Hepatic stellate cell (primary cell): ENCODE data around the gene TUBB4B.

Experiments
- DNase-seq: peaks from one replicate; pipeline ENCODE4 v3.0.0; 2011; ENCODE audit warnings: low spot score

Gene TUBB4B

DNA sequence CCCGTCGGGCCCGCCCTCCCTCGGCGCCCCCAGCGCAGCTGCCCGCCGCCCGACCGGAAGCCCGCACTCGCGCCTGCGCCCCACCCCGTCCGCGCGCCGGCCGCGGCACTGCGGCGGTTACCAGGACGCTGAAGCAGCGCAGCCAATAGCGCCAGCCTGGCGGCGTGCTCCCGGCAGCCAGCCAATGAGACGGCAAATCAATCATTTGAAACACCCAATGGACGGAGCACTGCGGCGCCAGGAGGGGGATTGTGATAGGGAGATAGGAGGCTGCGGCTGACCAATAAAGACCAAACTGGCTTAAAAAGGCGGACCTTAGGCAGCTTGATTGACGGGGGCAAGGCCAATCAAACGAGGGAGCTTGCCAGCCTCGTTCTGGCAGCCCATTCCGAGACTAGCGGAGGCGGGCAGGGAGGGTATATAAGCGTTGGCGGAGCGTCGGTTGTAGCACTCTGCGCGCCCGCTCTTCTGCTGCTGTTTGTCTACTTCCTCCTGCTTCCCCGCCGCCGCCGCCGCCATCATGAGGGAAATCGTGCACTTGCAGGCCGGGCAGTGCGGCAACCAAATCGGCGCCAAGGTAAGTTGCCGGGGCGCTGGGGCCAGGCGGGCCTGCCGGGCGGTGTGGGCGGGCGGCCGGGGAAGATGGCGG is at the start of gene TUBB4B:
TSS of gene TUBB4B (plus strand) at position 447 of the 649 bp plus-strand sequence. CDS start at position 521, 74 bp downstream.
- DNase-seq = peak; percentile 100

DNA sequence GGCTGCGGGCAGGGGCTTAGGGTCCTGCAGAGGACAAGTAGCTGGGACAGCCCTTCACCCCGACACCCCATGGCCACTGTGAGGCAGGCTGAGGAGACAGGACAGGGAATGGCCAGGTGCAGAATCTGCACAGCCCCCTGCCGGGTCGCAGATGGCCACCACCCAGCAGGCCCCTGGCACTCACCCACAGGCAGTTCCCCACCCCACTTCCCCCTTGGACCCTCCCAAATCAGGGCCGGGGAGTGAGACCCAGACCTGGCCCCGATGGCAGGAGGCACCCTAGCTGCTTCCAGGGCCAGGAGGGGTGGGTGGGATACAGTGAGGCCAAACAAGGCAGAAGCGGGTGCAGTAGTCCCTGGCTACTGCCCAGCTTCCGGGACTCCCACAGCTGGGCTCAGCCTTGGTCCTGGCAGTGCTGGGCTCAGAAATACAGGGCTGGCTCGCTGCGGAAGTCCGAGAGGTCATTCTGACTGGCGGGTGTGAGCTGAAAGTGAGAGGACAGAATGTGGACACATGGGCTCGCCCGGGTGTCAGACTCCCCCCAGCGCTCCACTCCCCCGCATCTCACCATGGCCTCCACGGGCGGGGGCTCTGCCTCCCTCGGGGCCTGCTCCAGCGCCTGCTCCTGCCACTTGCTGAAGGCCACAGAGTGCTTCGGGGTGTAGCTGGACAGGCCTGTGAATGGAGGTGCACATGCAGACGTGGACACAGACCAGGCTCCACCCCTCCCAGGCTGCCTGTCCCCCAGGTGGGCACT is 49.2 kb upstream of the TUBB4B start:
- no peak for DNase-seq

DNA sequence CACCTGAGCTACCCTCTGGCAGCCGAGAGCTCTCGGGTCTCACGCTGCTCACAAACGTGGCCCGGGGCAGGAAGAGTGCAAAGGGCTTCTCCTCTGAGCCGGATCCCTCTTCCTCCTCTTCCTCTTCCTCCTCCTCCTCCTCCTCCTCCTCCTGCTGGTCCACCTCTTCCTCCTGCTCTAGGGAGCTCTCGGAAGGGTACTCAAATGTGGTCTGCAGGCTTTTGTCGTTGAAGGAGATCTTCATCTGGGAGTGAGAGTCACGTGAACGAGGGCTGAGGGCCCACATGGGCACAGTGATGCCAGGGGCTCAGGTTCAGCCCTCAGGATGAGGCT is 48.7 kb upstream of the TUBB4B start:
- no peak for DNase-seq

DNA sequence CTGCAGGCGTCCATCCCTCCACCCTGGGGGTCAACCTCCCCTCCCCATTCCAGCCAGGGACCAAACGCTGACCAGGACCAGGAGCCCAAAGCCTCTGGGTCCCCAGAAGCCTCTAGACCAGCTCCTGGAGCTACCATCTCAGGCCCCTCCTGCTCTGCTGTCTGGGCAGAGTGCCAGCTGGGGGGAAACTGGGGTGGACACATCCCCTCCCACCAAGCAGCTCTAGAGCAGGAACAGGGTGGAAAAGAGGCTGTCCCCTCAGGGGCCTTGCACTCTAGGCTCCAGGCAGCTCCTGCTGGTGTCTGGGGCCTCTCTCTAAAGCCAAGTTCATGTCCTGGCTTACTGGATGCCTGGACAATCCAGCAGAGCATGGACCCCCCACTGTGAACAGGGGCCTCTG is 48.2 kb upstream of the TUBB4B start:
- DNase-seq = no peak

DNA sequence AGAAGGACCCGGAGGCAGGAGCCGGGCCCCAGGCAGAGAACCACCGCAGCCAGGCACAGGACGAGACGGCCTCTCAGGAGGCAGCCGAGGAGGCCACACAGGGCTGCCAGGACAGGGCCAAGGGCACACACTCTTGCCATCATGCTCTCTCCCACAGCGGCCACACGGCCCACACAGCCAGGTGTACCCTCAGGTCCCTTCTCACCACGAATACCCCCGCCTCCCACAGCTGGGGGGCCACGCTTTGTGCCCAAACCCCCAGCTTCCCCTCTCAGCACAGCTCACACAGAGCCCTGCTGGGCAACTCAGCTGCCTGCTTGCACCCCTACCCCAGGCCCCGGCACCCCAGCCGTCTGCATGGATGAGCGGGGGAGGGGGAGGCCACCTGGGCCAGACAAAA is 47.3 kb upstream of the TUBB4B start:
- DNase-seq = no peak

DNA sequence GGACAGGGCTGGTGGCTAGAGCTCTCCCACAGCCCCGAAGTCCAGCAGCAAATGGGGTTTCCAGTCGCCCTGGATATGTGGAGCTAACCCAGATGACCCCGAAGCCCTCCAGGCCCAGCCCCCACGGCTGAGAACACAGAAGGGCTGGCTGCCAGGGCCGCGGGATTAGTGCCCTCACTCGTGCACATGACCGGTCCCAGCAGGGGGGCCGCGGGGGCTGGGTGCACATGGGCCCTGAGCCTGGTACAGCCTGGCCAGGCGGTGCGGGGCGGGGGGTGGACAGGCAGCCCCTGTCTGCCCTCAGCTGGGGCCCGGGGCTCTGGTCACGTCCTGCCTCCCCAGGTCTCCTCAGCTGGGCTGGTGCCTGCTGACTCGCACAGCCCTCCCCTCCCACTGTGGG is 46.7 kb upstream of the TUBB4B start:
- no peak for DNase-seq

DNA sequence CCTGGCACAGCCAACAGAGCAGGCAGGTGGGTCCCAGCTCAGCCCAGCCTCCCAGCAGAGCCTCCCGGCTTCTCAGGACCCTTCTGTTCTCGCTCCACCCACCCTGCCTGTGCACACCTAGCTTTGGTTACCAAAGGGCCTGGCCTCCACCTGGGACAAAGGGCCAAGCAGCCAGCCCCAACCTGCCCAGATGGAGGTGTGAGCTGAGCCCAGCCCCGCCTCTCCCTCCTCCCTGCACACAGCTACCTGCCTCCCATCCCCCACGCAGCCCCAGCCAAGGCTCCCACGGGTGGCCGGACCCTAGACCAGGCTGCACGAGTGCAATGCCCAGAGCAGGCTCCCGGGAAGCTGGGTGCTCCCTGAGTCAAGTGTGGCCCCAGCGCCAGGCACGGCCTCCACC is 46.2 kb upstream of the TUBB4B start:
- no peak for DNase-seq

DNA sequence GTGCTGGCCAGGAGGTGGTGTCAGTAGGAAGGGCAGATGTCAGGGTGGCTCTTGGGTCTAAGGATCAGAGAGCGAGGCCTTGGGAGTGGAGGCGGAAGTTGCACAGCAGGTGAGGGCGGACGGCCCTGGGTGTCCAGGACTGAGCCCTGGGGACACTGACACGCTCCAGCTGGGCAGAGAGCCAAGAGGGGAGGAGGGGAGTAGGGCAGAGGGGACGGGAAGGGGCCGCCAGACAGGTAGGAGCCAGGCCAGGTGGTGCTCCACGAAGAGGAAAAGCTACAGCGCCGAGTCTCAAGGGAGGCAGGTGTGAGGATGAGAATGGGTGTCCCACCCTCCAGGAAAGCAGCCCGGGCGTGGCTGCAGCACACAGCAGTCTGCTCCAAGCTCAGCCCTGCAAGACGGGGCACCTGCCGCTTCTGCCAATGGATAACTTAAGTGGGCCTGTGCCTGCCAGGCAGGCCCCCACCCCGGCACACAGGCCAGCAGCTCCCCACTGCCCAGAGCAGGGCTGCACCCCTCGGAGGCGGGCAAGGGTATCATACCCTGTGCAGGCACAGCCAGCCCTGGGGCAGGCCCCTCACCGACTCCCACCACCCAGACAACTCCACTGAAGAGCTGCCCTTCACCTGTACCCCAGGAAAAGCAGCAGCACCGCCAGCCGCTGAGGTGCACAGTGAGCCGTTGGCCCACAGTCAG is 45.4 kb upstream of the TUBB4B start:
- no peak for DNase-seq

DNA sequence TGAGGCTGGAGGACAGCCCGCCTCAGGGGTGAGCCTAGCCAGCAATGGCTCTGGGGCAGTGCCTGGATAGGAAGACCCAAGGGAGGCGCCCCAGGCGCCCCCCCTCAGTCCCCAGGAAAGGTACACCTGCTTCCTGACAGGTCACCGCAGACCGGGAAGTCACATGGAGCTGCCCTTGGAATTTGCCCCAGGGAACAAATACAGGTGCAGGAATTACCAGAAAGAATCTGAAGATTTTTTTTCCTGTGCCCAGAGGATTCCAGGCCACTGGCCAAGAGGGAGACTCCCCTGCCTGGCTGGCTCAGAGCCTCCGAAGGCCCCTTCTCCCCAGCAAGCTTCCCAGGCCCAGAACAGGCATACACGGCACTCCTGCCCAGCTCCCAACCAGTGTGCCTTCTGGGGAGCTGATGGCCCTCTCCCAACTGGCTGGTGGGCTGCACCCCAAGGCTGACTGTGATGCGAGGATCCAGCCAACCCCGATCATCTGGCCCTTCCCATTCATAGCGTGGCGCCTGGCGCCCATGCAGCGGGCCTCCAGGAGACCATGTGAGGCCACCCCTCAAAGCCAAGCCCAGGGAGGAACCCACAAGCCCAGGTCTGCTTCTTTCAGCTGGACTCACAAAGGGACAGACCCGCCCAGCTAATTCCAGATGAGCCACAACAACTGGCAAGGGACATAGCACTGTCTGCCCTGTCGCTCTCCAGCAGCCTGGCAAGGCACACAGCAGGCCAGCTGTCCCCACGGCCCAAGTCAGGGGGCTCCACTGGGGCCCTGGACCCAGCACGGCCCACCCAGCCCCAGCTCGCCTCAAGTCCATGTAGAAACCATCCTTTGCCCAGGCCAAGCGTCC is 42.8 kb upstream of the TUBB4B start:
- DNase-seq = no peak

DNA sequence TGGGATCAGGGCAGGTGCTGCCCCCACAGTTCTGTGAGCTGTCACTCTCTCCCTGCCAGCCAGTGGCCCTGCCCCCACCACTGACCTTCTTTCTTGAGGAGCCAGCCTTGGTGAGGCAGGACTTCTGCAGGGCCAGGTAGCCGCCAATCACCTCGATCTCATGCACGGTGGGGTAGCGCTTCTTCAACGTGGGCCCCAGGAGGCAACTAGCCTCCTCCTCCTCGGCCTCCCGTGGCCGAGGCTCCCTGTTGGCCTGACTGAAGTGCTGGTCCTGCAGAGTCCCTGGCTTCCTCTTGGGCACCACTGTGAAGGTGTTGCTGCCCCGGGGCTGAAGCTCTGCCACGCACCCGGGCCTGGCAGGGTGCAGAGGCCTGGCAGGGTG is 42.2 kb upstream of the TUBB4B start:
- no peak for DNase-seq

DNA sequence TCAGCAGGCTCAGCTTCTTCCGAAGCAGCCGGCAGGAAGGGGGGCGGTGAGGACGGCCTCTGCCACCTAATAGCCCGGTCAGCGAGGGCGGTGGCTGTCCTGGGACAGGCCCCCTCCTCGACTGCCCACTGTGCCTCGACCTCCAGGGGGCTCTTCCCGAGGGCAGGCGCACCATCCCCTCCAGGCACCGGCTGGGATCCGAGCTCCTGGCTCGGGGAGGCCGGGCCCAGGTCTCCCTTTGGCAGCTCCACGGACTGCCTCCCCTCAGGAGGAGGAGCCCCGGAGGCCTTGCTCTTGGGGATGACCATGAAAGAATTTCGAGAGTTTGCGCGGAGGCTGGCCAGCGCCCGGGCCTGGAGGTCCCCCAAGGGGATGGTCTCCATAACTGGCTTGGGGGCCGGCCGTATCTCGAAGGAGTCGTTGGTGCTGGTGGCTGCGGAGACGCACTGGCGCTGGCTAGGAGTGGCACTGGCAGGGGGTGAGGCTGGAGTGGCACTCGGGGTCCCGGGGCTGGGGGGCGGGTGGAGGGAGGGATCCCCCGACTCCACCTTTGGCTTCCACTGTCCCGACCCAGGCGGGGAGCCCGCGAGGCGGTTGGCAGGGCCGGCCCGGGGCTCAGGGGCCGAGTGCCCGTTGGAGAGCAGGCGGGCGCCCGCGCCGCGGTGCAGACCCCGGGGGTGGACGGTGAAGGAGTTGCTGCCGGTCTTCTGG is 41.5 kb upstream of the TUBB4B start:
- DNase-seq = peak; percentile 43

DNA sequence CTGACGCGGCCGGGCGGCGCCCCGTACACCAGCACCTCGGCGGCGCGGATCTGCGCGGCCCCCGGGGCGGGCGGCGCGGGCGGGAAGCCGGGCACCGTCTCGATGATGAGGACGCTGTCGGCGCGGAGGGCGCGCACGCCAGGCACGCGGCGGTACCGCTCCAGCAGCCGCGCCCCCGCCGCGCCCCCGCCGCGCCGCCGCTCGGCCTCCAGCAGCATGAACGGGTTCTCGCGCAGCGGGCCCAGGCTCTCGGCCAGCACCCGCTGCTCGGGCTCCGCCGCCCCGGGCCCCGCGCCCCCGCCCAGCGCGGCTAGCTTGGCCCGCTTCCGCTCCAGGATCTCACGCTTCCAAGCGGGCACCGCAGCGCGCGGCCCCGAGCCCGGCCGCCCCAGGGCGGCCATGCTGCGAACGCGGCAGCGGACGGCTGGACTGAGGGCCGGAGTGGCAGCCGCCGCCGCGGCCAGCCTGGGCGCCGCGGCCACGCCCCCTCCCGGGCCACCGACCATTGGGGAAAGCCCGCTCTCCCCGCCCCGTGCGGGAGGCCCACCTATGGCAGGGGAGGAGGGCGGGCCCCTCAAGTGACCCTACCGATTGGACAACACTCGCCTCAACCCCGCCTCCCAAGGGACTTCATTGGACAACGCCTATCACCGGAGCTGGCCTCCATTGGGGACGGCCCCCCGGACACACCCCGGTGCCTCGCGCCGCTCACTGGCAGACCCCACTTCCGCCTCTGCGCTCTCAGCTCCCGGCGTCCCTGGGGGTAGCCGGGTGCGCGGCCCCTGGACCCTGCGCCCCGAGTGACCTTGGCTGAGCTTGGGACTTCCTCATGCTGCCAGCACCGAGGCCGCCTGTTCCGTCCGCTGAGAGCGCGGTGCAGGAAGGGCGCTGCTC is 40.5 kb upstream of the TUBB4B start, which contains the start of gene TPRN:
TSS of gene TPRN (minus strand) at position 431 of the 894 bp plus-strand sequence. CDS start at position 401, 30 bp downstream.
- DNase-seq = peak; percentile 100

DNA sequence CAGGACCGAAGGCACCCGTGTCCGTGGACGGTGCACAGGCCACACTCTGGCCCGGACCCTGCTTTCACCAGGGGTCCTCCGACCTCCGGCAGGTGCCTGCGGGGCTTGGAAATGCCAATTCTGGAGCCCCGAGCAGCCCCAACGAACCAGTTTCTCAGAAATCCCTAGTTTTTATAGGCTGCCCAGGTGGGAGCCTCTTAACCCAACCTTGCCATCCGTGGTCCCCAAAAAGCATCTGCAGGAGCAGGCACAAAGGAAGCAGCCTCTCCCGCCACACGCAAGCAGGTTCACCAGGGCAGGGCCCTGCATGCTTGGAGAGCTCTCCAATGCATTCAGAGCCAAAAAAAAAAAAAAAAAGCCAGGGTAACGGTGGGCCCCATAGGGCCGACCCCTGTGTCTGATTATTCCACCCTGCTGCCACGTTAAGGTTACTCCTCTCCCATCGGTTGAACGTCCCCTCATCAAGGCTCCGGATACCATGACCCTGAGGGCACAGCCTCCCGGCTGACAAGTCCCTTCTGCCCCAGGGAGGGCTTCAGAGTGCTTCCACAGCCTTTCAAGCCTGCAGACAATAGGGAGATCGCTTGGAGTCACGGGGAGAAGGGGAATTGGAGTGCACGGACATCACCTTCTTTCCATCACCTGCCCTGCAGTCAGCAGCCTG is 39.8 kb upstream of the TUBB4B start:
- DNase-seq = no peak

DNA sequence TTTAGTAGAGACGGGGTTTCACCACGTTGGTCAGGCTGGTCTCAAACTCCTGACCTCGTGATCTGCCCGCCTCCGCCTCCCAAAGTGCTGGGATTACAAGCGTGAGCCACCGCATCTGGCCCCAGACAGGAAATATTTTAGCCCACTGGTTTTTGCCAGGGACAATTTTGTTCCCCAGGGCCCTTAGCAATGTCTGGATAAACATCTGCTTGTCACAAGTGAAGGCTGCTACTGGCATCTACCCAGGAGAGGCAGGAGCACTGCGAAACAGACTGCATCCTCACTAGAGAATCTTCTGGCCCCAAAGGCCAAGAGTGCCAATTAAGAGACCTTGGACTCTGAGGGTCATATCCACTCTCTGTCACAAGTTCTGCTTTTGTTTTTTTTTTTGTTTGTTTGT is 38.1 kb upstream of the TUBB4B start:
- no peak for DNase-seq

DNA sequence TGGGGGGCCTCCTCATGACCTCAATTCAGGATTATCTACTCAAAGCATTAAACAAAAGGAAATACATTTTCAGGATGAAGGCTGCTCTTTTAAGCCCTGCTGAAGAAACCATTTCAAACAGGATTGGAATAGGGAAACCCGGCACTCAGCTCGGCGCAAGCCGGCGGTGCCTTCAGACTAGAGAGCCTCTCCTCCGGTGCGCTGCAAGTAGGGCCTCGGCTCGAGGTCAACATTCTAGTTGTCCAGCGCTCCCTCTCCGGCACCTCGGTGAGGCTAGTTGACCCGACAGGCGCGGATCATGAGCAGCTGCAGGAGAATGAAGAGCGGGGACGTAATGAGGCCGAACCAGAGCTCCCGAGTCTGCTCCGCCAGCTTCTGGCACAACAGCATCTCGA is 36.4 kb upstream of the TUBB4B start:
- DNase-seq = no peak

DNA sequence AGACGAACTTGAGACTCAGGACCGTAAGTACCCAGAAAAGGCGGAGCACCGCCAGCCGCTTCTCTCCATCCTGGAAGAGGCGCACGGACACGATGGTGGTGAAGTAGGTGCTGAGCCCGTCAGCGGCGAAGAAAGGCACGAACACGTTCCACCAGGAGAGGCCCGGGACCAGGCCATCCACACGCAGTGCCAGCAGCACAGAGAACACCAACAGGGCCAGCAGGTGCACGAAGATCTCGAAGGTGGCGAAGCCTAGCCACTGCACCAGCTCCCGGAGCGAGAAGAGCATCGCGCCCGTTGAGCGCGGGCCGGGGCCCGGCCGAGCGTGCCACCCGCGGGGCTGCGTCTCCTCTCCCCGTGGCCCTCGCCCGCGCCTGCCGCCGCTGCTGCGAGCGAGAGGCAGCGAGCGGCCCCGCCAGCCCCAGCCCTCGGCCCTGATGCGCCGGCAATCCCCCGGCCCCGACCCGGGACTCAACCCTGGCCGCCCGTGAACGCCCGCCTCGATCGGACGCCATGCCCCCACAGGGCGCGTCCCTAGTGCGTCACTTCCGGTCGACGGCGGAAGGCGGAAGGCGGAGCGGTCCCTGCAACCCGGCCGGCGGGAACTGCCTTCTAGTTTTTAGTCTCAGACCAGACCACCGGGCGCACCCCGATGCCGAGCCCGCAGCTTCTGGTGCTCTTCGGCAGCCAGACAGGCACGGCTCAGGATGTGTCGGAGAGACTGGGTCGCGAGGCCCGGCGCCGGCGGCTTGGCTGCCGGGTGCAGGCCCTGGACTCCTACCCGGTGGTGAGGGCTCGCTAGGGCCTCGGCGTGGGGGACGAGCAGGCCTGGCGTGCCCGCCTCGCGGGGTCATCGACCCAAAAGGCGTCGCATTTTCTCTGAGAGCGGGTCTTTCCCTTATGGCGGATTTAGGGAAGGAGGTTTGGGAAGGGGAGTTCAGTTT is 35.7 kb upstream of the TUBB4B start, which contains the start of the genes NDOR1 and TMEM203:
TSS of gene NDOR1 (plus strand) at position 575 of the 944 bp plus-strand sequence. CDS start at position 653, 78 bp downstream.
TSS of gene TMEM203 (minus strand) at position 523 of the 944 bp plus-strand sequence. CDS start at position 289, 234 bp downstream.
- DNase-seq = peak; percentile 97

DNA sequence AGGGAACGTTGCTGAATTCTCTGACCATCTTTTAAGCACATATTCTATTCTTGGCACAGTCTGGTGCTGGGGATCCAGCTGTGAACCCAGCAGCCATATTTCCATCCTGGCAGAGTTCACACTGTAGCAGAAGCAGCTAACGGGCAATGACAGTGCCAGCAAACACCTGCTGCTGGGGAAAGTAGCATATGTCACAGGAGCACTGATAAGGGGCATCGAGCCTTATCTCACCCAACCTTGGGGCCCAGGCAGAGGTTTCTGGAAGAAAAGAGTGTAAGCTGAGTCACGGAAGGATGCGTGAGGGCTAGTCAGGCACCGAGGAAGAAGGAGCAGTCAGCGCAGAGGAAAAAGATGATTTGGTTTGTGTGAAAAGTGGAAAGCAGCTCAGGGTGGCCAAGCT is 34.5 kb upstream of the TUBB4B start:
- no peak for DNase-seq

DNA sequence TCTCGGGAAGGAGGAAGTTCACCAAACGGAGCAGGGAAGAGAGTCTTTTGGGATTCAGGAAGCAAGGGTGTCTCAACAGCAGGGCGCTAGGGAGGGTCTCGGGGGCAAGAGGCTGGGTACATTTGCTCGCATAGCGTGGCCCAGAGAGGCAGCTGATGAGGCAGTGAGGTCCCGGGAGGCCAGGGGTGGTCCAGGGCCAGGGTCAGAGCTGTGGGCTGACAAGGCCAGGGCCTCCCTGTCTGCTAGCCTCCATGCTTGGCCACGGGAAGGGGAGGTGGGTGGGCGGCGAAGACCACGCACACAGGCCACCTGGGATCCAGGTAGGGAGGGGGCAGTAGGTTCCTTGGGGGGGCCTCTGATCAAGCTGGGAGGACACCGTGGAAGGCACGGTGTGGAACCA is 29.6 kb upstream of the TUBB4B start:
- DNase-seq = no peak

DNA sequence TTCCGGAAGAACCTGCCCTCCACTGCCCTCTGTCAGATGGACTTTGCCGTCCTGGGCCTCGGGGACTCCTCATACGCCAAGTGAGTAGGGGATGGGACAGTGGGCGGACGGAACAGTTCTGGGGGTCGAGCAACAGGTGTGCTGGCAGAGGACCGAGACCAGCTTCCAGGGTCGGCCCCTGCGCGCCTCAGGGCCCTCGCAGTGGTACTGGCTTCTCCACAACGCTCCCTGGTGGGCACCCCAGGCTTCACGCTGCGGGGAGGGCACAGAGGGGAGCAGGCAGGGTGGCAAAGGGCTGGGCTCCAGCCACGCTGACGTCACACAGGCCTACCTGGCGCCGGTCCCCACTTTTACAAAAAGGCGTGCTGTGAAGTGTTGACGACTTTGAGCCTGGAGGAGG is 28.6 kb upstream of the TUBB4B start:
- DNase-seq = no peak
